ENCODE measurements around the gene EVA1C. TPM values are rescaled to one million over a fixed set of nuclear protein-coding genes. Genes with fewer than 3 reads are reported as not detected.

Gene EVA1C
- total RNA-seq, 1 experiment from 2014 or later, result 29.3 TPM

DNA sequence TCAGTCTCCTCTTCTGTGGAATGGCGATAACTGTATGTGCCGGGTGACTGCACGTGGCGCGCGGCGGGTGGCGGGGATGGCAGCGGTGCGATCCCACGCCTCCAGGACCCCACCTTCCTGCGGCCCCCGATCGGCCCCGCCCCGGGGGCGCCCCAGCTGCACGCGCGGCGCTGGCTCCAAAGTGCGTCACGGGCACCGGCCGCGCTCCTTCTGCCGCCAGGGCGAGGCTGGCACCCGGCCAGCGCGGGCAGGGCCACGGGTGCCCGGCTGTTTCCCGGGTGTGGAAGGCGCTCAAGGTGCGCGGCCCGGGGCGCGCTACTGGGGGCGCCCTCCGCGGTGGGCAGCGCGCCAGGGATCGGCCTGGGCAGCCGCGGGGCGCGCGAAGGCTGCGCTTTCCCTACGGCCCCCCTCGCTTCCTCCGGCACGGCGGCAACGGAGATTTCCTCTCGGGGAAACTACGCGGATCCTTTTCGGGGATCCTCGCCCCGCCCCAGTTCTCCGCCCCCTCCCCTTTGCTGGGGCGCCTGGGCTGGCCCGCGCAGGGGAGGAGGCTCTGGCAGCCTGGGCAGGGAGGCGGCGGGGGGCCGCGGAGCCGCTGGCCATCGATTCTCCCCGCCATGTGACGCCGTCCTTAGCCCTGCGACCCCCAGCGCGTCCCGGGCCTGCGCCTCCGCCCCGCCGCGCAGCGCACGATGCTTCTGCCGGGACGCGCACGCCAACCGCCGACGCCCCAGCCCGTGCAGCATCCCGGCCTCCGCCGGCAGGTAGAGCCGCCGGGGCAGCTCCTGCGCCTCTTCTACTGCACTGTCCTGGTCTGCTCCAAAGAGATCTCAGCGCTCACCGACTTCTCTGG is at the start of gene EVA1C (continued):
- TF ChIP-seq, protein P1, sequence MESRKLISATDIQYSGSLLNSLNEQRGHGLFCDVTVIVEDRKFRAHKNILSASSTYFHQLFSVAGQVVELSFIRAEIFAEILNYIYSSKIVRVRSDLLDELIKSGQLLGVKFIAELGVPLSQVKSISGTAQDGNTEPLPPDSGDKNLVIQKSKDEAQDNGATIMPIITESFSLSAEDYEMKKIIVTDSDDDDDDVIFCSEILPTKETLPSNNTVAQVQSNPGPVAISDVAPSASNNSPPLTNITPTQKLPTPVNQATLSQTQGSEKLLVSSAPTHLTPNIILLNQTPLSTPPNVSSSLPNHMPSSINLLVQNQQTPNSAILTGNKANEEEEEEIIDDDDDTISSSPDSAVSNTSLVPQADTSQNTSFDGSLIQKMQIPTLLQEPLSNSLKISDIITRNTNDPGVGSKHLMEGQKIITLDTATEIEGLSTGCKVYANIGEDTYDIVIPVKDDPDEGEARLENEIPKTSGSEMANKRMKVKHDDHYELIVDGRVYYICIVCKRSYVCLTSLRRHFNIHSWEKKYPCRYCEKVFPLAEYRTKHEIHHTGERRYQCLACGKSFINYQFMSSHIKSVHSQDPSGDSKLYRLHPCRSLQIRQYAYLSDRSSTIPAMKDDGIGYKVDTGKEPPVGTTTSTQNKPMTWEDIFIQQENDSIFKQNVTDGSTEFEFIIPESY (IDR thresholded peaks at IDR 0.05; ENCODE audit: extremely low read depth, insufficient replicate concordance, low read length), result no peak
- TF ChIP-seq JUND (IDR thresholded peaks at IDR 0.05), result no peak
- no peak for TF ChIP-seq ZNF274 (IDR thresholded peaks at IDR 0.05; ENCODE audit: low read depth, low read length)
- peak; percentile 60 for TF ChIP-seq TCF7L2 (IDR thresholded peaks at IDR 0.05; ENCODE audit: borderline replicate concordance, extremely low read depth, insufficient read depth, insufficient read length)
- no peak for TF ChIP-seq RAD21 (IDR thresholded peaks at IDR 0.05; ENCODE audit: low read depth)
- TF ChIP-seq, protein P2, sequence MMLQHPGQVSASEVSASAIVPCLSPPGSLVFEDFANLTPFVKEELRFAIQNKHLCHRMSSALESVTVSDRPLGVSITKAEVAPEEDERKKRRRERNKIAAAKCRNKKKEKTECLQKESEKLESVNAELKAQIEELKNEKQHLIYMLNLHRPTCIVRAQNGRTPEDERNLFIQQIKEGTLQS (IDR thresholded peaks at IDR 0.05), result no peak

DNA sequence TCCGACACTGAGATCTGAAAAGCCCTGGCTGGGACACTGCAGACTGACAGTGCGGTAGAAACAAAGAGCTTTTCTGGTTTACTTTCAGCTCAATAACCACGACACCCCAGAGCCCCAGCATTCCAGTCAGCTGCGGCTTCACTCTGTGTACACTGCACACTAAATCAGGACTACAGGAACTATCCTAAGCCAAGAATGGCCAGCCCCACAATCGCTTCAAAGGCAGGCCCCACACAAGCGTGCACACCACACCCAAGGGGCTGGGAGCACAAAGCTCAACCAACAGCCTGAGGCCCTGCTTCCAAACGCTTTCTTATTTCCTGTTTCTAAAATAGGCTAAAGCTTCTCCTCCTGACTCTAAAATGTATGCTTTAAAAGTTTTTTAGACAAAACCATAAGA is 48.1 kb upstream of the EVA1C start:
- Histone ChIP-seq H2AFZ (ENCODE audit: low read depth, low read length, poor library complexity, severe bottlenecking) (no peak overlapping the region), H4K20me1 (ENCODE audit: insufficient read depth) (no peaks in the 10 kb centered on the region), H3K9ac (ENCODE audit: low read length) (no peak overlapping the region), H3K27ac (ENCODE audit: low read depth, low read length) (no peak overlapping the region), H3K79me2 (ENCODE audit: insufficient read depth, low read length) (peaks cover 39% of the 10 kb centered on the region; the same call in 1 of the 2 replicates), H3K36me3 (ENCODE audit: control insufficient read depth in 1 of 2, insufficient read depth in 2 of 2, low read length in 2 of 2) (peaks cover 70 to 86% of the 10 kb centered on the region in 2 experiments), H3K9me2 (ENCODE audit: insufficient read depth) (no peaks in the 10 kb centered on the region), H3K4me3 (replicated peaks in 1 of 2; ENCODE audit: low read depth in 1 of 2, low read length in 2 of 2) (no peak overlapping the region), H3K27me3 (ENCODE audit: insufficient read depth, low read length) (no peaks in the 10 kb centered on the region), H3K4me1 (ENCODE audit: control insufficient read depth in 1 of 2, insufficient read depth in 2 of 2, low read length in 2 of 2) (no peaks in the 10 kb centered on the region), H3K9me3 (ENCODE audit: control insufficient read depth in 1 of 2, insufficient read depth in 1 of 2, low read depth in 1 of 2, low read length in 2 of 2) (no peaks in the 10 kb centered on the region), H3K4me2 (ENCODE audit: low read length) (no peak overlapping the region)
- intact Hi-C loops (cut with micrococcal nuclease), result no loop called here
- ChIA-PET CTCF (interaction anchor here (1.7 kb wide), 1 partner anchor 237 kb away, joined by 7 read pairs; no protein-coding TSS in a partner anchor), POLR2A (no interaction called here), RAD21 (ENCODE audit: low non-redundant PET in 1 of 2, low total read pairs in 2 of 2, uncharacterized antibody in 2 of 2, unreplicated experiment in 2 of 2) (no interaction called here)
- no peak for ATAC-seq
- DNase-seq (ENCODE audit: low read depth, low spot score), result no peak
- no TSS peak for BruUV-seq (replicated peaks)
- TF ChIP-seq EZH2phosphoT487 (IDR thresholded peaks at IDR 0.05; ENCODE audit: borderline replicate concordance) (no peak), SP1 (IDR thresholded peaks at IDR 0.05; ENCODE audit: low read depth) (no peak), ELF1 (IDR thresholded peaks at IDR 0.05; ENCODE audit: borderline replicate concordance, low read depth) (no peak), CEBPB (IDR thresholded peaks at IDR 0.05; ENCODE audit: low read depth) (no peak), POLR2A (IDR thresholded peaks at IDR 0.05; ENCODE audit: borderline replicate concordance, extremely low read depth, insufficient read depth, insufficient read length) (no peak), POLR2AphosphoS5 (IDR thresholded peaks at IDR 0.05; ENCODE audit: low read depth, low read length) (no peak), SIN3A (IDR thresholded peaks at IDR 0.05; ENCODE audit: low read depth) (no peak), RAD21 (IDR thresholded peaks at IDR 0.05; ENCODE audit: low read depth) (no peak), FOSL1 (IDR thresholded peaks at IDR 0.05; ENCODE audit: low read depth) (no peak), EZH2 (IDR thresholded peaks at IDR 0.05) (no peak), CBX3 (IDR thresholded peaks at IDR 0.05; ENCODE audit: low read depth) (no peak), TCF7L2 (IDR thresholded peaks at IDR 0.05; ENCODE audit: borderline replicate concordance, extremely low read depth, insufficient read depth, insufficient read length) (no peak), SRF (IDR thresholded peaks at IDR 0.05; ENCODE audit: low read depth) (no peak)
- TF ChIP-seq, protein P1 (IDR thresholded peaks at IDR 0.05; ENCODE audit: extremely low read depth, insufficient replicate concordance, low read length), result no peak
- TF ChIP-seq, protein P2 (IDR thresholded peaks at IDR 0.05), result no peak

All from HCT116 (cell line).